ENCODE data around the gene MMEL1. TPM values are rescaled to one million over a fixed set of nuclear protein-coding genes. Genes with fewer than 3 reads are reported as not detected.
A peak's percentile ranks its signal among the peaks of the same experiment; 100 is the strongest.

MMEL1 gene
- total and polyA plus RNA-seq, 11 donors = 0.30 to 2.6 (median 0.97) TPM; not detected in 5

DNA sequence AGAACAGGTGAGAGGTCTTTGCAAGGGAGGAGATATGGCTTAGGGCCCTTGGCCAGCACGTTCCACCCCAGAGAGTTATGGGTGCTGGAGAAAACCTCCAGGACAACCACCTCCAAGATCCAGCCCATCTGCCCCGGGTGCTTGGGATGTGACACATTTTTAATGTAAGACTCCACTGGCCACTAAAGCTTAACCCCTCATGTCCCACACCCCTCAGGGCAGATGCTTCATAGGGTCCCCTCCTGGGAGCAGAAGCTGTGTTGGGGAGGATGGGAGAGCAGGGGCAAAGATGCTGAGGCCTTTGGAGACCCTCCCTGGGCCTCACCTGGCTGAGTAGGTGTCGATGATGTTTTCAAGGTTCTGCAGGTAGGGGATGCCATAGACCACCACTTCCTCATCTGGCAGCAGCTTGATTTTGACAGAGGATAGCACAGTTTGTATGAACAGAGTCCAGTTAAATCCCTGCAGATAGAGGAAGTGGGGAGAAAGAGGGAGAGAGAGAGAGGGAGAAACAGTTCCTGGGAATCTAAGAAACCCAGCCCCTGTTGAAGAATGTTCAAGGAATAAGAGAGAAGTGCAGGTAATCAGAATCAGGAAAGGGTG is 34.4 kb downstream of the MMEL1 start:
- no peak for TF ChIP-seq POLR2A (IDR thresholded peaks at IDR 0.05)
- TF ChIP-seq, protein P1, sequence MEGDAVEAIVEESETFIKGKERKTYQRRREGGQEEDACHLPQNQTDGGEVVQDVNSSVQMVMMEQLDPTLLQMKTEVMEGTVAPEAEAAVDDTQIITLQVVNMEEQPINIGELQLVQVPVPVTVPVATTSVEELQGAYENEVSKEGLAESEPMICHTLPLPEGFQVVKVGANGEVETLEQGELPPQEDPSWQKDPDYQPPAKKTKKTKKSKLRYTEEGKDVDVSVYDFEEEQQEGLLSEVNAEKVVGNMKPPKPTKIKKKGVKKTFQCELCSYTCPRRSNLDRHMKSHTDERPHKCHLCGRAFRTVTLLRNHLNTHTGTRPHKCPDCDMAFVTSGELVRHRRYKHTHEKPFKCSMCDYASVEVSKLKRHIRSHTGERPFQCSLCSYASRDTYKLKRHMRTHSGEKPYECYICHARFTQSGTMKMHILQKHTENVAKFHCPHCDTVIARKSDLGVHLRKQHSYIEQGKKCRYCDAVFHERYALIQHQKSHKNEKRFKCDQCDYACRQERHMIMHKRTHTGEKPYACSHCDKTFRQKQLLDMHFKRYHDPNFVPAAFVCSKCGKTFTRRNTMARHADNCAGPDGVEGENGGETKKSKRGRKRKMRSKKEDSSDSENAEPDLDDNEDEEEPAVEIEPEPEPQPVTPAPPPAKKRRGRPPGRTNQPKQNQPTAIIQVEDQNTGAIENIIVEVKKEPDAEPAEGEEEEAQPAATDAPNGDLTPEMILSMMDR (IDR thresholded peaks at IDR 0.05) = no peak
- no peak overlapping the region for H3K27ac ChIP-seq
- no peak for ATAC-seq
- no peak overlapping the region for H3K4me3 ChIP-seq
- H3K27me3 ChIP-seq = peaks cover 0 to 15% (median 0%) of the 10 kb centered on the region in 9 donors
- intact Hi-C loops (cut with DNase I) = no loop called here
- peaks cover 0 to 22% (median 10%) of the 10 kb centered on the region in 12 donors for H3K9me3 ChIP-seq
- H3K36me3 ChIP-seq = no peaks in the 10 kb centered on the region
- no peak for DNase-seq
- 65 to 75% (median 69%) methylated on average over 3 of the region's 3 CpGs for WGBS, 4 donors
- peaks cover 0 to 11% (median 6%) of the 10 kb centered on the region in 12 donors for H3K4me1 ChIP-seq

DNA sequence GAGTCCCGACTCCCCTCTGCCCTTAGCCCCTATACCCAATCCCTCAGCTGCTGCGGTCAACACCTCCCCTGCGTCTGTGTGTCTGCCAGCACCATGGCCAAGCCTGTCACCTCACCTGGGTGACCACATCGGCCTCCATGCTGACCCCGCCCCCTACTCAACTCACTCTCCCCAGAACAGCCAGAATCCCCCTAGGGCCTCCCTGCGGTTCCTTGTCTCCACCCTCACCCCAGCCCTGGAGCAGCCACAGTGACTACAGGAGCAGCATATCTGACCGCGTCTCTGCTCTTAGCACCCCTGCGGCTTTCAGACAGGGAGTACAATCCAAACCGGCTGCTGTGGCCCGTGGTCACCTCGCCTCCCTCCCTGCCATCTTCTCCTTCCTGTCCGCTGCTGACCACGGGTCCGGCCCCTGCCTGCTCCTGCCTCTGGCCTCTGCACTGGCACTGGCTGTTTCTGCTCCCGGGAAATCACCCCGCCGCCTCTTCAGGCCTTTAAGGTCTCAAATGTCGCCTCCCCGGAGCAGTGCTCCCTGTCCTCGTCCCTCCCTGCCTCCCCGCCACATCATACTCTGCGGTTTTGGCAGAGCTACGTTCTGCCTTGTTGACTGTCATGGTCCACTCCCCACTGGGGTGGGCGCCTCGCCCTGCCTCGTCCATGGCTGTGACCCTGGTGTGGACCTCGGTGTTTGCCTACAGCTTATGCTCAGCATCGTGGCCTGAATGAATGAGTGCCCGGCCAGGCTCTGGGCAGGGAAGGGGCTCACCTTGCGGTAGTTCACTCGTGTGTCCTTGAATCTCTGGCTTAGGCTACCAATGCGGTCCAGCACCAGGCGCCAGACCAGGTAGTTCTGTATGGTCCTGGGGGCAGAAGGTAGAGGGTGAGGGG is 35.1 kb downstream of the MMEL1 start:
- WGBS, 4 donors = 70 to 75% (median 73%) methylated on average over 32 to 34 of the region's 34 CpGs
- Histone ChIP-seq H3K4me1 (peaks cover 0 to 17% (median 6%) of the 10 kb centered on the region in 12 donors), H3K4me3 (no peak overlapping the region), H3K36me3 (no peaks in the 10 kb centered on the region), H3K27ac (no peak overlapping the region), H3K9me3 (peaks cover 0 to 22% (median 10%) of the 10 kb centered on the region in 12 donors), H3K27me3 (peaks cover 0 to 8% (median 0%) of the 10 kb centered on the region in 9 donors)
- ATAC-seq (no peak), DNase-seq (peak in 1 of 5 donors; percentile 52)
- TF ChIP-seq, protein P1 (IDR thresholded peaks at IDR 0.05) = no peak
- intact Hi-C loops (cut with DNase I) = no loop called here

DNA sequence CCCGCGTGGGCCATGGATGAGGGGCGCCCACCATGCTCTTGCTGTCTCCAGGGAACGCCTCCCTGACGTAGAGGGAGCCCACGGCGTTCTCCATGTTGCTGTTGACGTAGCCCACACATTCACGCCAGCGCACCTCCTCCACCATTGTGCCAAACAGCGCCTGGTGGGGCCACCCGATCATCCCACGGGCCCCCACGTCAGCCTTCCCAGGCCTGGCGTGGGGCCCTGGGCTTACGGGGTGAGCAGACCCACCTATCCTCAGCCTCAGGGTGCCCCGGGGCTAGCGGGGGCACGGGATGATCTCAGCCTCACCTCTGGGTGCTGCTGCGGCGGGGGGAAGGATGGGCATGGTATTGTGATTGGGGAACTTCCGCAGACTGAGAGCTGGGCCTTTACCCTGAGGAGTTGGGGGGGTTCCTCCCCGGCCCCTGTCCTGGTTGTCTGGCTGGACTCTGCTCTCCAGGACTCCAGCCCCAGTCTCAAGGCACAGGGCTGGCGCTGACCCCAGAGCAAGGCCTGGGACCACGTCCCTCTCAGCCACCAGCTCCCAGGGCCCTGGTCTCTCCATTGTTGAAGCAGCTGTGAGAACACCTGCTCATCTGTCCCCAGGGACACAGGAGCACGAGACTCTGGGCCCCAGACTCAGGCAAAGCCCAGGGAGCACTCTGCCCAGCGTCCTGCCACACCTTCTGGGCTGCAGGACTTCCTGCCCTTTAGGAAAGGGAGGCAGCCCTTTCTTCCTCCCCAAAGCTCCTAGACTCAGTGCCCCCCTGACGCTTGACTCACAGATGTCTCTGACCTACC is 36.1 kb downstream of the MMEL1 start:
- Histone ChIP-seq H3K4me3 (no peak overlapping the region), H3K9me3 (peaks cover 0 to 22% (median 10%) of the 10 kb centered on the region in 12 donors), H3K27ac (no peak overlapping the region), H3K4me1 (peaks cover 0 to 17% (median 6%) of the 10 kb centered on the region in 12 donors), H3K36me3 (no peaks in the 10 kb centered on the region), H3K27me3 (peaks cover 0 to 5% (median 0%) of the 10 kb centered on the region in 9 donors)
- intact Hi-C loops (cut with DNase I) = no loop called here
- DNase-seq (peak in 2 of 5 donors; percentile 15 to 46), ATAC-seq (no peak)
- TF ChIP-seq, protein P1 (IDR thresholded peaks at IDR 0.05) = no peak
- TF ChIP-seq POLR2A (IDR thresholded peaks at IDR 0.05) = no peak
- 79 to 85% (median 84%) methylated on average over 22 to 28 of the region's 28 CpGs for WGBS, 4 donors

All from heart left ventricle (tissue), 16 donors.